Neuron (in vitro differentiated cells): ENCODE results near the gene MAP2.

Source experiments
- H2AFZ ChIP-seq: one replicate; pipeline ENCODE4 v1.6.1; 2013; ENCODE audit warnings: low read depth, mild to moderate bottlenecking, inconsistent platforms, low read length, moderate library complexity
- H3K27me3 ChIP-seq: one replicate; pipeline ENCODE4 v1.6.1; 2013; ENCODE audit warnings: low read length; ENCODE audit not compliant: insufficient read depth
- H3K36me3 ChIP-seq: one replicate; pipeline ENCODE4 v1.6.1; 2013; ENCODE audit warnings: low read length; ENCODE audit not compliant: insufficient read depth
- H3K4me1 ChIP-seq: one replicate; pipeline ENCODE4 v1.6.1; 2013; ENCODE audit warnings: low read length; ENCODE audit not compliant: insufficient read depth
- H3K4me3 ChIP-seq: 2 replicates; pipeline ENCODE4 v1.5.1; 2013; ENCODE audit warnings: mild to moderate bottlenecking, low read length, moderate library complexity
- H3K9me3 ChIP-seq: one replicate; pipeline ENCODE4 v1.6.1; 2013; ENCODE audit warnings: low read length

The MAP2 gene

GRCh38 chr2:209768557-209768956 lies 344.7 kb downstream of the MAP2 start:
- Histone ChIP-seq H3K27me3 (no peaks in the 10 kb centered on the region), H3K36me3 (no peaks in the 10 kb centered on the region), H2AFZ (no peak overlapping the region), H3K9me3 (no peaks in the 10 kb centered on the region), H3K4me3 (no peak overlapping the region), H3K4me1 (peaks cover 12% of the 10 kb centered on the region)

GRCh38 chr2:209771474-209772289 lies 347.8 kb downstream of the MAP2 start, which contains the start of gene UNC80:
UNC80 (plus strand) TSS chr2:209771832; CDS start chr2:209772073, 241 bp downstream.
- peak within 1 kb of the TSS; percentile 70 for H3K4me3 ChIP-seq
- peak within 1 kb of the TSS; percentile 95 for H2AFZ ChIP-seq
- no peaks in the 10 kb centered on the region for H3K9me3 ChIP-seq
- no peaks in the 10 kb centered on the region for H3K36me3 ChIP-seq
- no peaks in the 10 kb centered on the region for H3K27me3 ChIP-seq
- peaks cover 12% of the 10 kb centered on the region for H3K4me1 ChIP-seq

- Histone ChIP-seq H3K4me3 (peak overlapping the region; percentile 70), H3K27me3 (no peaks in the 10 kb centered on the region), H3K9me3 (no peaks in the 10 kb centered on the region), H3K4me1 (peaks cover 12% of the 10 kb centered on the region), H3K36me3 (no peaks in the 10 kb centered on the region), H2AFZ (peak overlapping the region; percentile 95)
Observed at GRCh38 chr2:209772290-209772685, 348.4 kb downstream of the MAP2 start.

- H3K4me3 ChIP-seq, result no peak overlapping the region
- H3K4me1 ChIP-seq, result peaks cover 12% of the 10 kb centered on the region
- H3K36me3 ChIP-seq, result peaks cover 5% of the 10 kb centered on the region
- no peak overlapping the region for H2AFZ ChIP-seq
- H3K9me3 ChIP-seq, result no peaks in the 10 kb centered on the region
- H3K27me3 ChIP-seq, result no peaks in the 10 kb centered on the region
Observed at GRCh38 chr2:209773377-209773776, 349.5 kb downstream of the MAP2 start.
